Activated CD8-positive, alpha-beta memory T cell treated with anti-CD3 and anti-CD28 coated beads for 36 hours (primary cell): ENCODE results near the gene GMEB2. TPM values are rescaled to one million over a fixed set of nuclear protein-coding genes. Genes with fewer than 3 reads are reported as not detected.
"Not testable (repeated sequence)": the region's sequence is repeated elsewhere in the genome, so short reads cannot be mapped to it uniquely, and the experiment has no call there.

Source experiments
- CTCF ChIA-PET: fragments of 350-600 bp; sonication (Branson Sonifier 250); formaldehyde crosslinking; loops from one replicate; lab custom pipeline; 2021; ENCODE audit warnings: antibody characterized with exemption; lab: Charles Lee
- POLR2A ChIA-PET: fragments of 350-600 bp; sonication (Branson Sonifier 250); formaldehyde crosslinking; loops from one replicate; lab custom pipeline; 2021; ENCODE audit warnings: antibody characterized with exemption; lab: Charles Lee
- total RNA-seq, 2 experiments: library from RNA; stranded (reverse); gene quantifications; one replicate each; pipeline ENCODE4 v1.2.3, GENCODE V29; 2021

The GMEB2 gene
- total RNA-seq, 2 experiments from 2014 or later = 12.7 to 13.3 TPM

DNA sequence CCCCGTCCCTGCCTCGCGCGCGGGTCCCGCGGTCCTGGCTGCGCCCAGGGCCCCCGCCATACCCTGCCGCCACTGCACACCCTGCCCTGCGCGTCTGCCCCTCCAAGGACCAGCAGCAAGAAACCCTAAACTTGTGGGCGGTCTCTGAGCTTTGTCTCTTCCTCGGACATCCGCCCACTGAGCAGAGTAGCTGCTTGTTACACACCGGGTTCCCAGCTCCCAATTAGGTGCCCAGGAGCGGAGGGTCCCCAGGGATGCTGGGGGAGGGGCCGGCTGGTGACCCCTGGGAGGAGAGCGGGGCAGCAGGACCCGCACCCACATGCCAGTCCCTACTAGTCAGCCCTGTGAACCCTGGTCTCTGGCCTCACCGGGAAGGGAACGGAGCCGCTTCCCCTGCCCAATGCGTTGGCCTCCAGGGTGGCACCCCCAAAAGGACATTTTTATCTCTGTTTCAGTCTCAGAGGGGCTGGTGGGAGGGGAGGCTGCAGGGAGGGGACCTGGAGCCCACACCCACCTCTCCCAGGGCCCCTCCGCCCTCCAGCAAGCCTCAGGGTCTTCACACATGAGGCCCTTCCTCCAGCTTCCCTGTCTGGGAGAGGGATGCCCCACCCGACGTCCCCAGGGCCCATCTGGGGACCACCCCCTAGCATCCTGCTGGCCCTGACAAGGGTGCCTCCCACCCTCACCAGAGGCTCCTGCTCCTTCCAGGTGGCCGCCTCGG, 15.8 kb upstream of the GMEB2 start:
- ChIA-PET POLR2A (interaction anchor here (1.1 to 2.0 kb wide), 4 partner anchors 10 to 20 kb away, joined by 3 to 10 read pairs (median 8); partner anchors contain the start of gene RTEL1), CTCF (interaction anchor here (1.3 to 2.8 kb wide), 5 partner anchors 10 to 221 kb away, joined by 3 to 14 read pairs (median 4); partner anchors contain the start of genes PTK6, RTEL1 and STMN3)

DNA sequence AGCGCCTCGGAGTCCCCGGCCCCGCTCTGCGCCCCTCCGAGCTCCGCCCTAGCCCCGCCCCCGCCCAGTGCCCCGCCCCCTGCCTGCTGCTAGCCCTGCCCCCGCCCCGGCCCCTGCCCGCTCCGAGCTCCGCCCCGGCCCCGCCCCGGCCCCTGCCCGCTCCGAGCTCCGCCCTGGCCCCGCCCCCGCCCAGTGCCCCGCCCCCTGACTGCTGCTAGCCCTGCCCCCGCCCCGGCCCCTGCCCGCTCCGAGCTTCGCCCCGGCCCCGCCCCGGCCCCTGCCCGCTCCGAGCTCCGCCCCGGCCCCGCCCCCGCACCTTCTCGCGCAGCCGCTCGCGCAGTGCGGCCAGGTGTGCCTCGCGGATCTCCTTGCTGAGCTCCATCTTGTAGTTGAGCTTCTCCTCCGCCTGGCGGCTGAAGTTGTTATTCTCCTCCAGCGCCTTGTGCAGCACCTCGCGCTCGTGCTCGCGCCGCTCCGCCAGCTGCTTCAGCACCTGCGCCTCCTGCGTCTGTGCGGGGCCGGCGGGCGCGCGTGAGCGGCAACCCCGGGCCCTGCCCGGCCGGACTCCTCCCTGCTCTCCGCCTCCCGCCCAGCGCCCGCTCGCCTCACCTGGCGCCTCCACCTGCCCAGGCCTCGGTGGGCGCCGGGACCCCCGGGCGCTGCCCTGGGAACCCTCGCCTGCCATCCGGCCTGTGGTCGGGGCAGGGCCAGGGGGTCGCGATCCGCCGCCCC, 15.1 kb upstream of the GMEB2 start:
- ChIA-PET CTCF (interaction anchor here (0.6 to 2.8 kb wide), 7 partner anchors 11 to 438 kb away, joined by 3 to 14 read pairs (median 3); partner anchors contain the start of genes OPRL1, PTK6, RGS19 and RTEL1), POLR2A (interaction anchor here (0.6 to 2.0 kb wide), 8 partner anchors 10 to 123 kb away, joined by 3 to 13 read pairs (median 6); partner anchors contain the start of genes GMEB2 and RTEL1)

DNA sequence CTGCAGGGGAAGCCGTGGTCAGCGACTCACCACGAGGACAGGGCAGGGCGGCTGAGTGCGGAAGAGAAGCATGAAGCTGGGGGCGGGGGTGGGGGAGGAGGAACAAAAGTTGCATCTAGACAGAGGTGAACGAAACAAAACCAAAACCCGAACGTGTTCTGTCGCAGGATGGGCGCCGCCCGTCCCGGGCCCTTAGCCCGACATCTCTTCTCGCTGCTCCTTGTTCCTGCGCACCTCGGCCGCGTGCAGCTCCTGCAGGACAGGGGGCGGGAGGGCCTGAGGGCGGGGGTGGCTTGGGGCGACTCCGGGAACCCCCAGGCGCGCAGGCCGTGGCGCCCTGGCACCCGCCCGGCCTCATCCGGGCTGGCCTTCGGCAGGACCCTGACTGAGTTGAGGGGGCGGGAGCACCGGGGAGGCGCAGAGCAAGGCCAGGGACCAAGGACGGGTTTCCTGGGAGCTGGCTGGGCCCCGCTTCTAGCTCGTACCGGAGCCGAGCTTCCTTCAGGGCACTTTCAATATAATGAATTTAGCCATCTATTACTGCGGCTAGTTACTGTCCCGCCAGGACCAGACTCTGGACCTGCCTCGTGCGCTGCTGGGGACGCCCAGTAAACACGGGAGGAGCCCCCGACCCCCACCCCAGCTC, 14.4 kb upstream of the GMEB2 start:
- ChIA-PET CTCF (interaction anchor here (0.6 to 2.8 kb wide), 8 partner anchors 12 to 438 kb away, joined by 3 to 14 read pairs (median 3); partner anchors contain the start of genes GMEB2, OPRL1, PTK6 and RGS19), POLR2A (interaction anchor here (0.6 to 2.0 kb wide), 10 partner anchors 10 to 261 kb away, joined by 3 to 13 read pairs (median 6); partner anchors contain the start of genes GMEB2 and RTEL1)

DNA sequence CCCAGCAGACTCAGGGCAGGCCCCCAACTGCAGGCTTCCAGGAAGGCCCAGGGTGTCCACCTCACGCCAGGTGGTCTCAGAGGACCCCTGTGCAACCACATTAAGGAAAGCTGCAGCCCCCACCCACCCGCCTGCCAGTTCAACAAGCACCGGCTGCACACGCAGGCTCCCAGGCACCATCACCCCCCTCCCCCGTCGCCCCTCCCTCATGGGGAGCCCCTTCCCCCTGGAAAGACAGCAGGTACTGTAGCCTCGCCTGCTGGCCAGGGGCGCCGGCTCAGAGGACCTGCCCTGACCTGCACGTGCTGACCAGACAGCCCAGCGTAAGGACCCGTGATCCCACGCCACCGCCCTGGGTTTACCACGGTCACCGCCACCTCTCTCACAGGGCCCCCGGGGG, 13.8 kb upstream of the GMEB2 start:
- CTCF ChIA-PET = interaction anchor here (1.0 kb wide), 1 partner anchor 13 kb away, joined by 3 read pairs; the partner anchor contains the start of gene GMEB2
- POLR2A ChIA-PET = interaction anchor here (1.5 to 1.8 kb wide), 2 partner anchors 9 to 13 kb away, joined by 9 to 13 read pairs; partner anchors contain the start of gene GMEB2

DNA sequence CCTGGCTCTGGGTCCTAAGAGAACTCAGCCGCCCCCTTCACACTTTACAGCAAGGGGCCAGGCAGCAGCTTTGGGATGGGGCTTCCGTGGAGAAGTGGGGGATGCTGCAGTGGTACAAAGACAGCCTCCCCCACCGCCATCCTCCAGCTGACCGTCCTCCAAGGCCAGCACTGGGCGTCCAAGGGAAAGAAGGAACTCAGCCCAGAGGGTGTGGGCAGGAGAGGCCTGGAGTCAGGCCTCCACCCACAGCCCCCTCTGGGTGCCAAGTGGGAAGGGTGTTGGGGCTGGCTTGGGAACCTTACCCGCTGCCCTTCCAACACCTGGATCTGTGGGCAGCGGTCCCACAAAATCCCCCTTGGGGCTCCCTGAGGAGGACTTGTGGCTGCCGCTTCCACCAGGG, 13.2 kb upstream of the GMEB2 start:
- ChIA-PET CTCF (no interaction called here), POLR2A (interaction anchor here (3.3 kb wide), 1 partner anchor 13 kb away, joined by 12 read pairs; the partner anchor contains the start of gene GMEB2)

DNA sequence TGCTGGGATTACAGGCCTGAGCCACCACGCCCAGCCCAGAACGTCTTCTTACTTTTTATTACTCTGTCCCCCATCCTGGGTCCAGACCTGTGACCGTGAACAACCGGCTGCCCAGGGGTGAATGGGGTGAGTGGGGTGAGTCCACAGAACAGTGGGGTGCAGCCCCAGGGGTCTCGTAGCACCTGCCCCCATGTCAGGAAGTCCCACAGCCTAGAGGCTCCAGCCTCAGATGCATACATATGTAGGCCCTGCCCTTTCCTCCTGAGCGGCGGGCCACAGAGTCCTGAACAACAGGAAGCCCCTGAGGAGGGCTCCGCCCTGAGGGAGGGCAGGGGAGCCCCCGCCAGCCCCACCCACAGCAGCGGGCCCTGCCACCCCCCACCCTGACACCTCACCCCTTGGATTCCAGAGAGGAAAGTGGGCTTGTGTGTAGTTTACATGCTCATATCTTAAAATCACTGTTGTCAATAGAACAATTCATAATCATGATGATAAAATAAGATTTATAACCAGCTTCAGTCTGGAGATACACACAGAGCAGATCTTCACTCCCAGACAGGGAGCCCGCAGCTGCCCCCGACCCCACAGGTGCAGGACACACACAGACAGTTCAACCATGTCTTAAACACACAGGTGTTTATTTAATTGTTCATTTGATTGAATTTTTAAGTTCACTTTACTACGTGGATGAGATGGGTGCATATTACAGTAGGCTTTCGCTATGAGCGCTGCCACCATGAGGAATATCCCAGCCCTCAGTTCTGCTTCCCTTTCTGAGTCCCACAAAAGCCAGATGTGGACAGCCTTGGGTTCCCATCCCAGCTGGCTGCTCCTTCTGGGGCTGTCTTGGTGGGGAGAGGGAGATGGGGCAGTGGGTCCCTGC, 12.4 kb upstream of the GMEB2 start:
- CTCF ChIA-PET = no interaction called here
- POLR2A ChIA-PET = interaction anchor here (0.7 to 3.3 kb wide), 2 partner anchors 12 to 36 kb away, joined by 3 to 12 read pairs; partner anchors contain the start of gene GMEB2

DNA sequence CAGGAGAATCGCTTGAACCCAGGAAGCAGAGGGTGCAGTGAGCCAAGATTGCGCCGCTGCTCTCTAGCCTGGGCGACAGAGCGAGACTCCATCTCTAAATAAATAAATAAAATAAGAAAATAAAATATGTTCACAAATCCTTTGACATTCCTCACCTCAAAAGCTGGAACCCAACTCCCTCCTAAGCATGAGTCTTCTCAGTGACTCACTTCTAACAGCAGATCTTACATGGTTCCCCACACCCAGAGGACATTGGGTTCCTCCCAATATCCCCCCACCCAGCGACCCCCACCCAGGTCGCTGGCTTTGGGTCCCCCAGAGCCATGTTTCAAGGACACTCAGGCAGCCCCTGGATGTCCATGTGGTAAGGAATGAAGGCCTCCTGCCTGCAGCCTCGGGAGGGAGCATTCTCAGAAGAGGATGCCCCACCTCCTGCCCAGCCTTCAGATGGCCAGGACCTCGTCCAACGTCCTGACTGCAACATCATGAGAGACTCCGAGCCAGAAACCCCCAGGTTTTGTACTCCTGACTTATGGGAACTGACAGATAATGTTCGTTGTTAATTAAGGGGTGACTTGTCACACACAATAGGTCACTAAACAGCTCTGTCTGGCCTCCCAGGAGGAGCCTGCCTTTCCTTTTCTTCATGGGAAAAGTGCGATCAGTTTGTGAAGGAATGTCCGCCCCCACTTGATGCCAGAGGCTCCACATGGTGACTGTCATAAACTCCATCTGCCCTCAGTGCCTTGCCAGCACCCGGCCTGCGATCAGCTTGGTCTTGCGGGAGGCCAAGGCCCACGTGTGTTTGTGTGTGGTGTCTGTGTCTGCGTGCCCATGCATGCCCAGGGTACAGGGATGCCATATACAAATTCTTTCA, 10.1 kb upstream of the GMEB2 start:
- ChIA-PET POLR2A (interaction anchor here (3.3 kb wide), 1 partner anchor 10 kb away, joined by 12 read pairs; the partner anchor contains the start of gene GMEB2), CTCF (interaction anchor here (0.9 kb wide), 1 partner anchor 37 kb away, joined by 4 read pairs; no protein-coding TSS in a partner anchor)

DNA sequence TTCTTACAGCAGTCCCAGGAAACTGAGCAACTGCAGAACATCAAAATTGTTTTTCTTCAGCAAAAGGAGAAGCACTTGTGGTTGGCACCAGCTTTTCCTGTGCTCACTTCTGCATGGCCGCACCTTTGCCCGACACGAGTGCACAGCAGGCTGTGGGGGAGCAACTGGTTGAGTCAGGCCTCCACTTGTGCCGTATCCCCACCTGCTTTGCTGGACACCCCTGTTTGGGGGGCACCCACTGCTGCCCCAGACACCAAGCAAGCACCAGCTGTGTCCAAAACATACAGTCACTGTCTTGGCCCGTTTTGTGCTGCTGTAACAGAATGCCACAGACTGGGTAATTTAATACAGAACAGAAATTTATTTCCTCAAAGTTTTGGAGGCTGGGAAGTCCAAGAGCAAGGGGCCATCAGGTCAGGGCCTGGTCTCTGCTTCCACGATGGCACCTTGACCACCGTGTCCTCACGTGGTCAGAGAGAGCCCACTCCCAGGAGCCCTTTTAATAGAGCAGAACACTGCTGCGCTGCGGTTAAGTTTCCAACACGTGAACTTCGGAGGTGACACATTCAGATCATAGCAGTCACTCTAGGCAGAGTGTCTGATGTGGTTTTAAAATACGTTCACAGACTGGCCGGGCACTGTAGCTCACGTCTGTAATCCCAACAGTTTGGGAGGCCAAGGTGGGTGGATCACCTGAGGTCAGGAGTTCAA, 8.7 kb upstream of the GMEB2 start:
- CTCF ChIA-PET = interaction anchor here (0.9 kb wide), 2 partner anchors 11 to 36 kb away, joined by 3 to 4 read pairs; no protein-coding TSS in a partner anchor
- POLR2A ChIA-PET = interaction anchor here (0.6 to 1.9 kb wide), 2 partner anchors 9 to 71 kb away, joined by 4 to 8 read pairs; partner anchors contain the start of gene GMEB2

DNA sequence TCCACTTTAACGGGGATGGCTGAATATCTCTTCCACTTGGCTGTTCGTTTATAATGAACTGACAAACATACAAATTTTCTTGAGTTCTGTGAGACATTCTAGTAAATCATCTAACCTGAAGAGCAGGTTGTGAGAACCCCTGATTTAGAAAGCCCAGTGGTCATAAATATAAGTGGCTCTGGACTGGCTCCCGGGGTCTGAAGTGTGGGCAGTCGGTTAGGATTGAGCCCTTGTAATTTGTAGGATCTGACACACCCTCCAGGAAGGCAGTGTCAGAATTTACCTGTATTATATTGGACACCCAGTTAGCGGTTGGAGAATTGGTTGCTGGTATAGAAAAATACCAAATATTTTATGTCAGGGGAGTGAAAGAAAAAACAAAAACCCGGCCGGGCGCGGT, 6.8 kb upstream of the GMEB2 start:
- ChIA-PET POLR2A (interaction anchor here (0.6 to 0.7 kb wide), 3 partner anchors 36 to 83 kb away, joined by 3 to 4 read pairs (median 4); no protein-coding TSS in a partner anchor), CTCF (no interaction called here)

DNA sequence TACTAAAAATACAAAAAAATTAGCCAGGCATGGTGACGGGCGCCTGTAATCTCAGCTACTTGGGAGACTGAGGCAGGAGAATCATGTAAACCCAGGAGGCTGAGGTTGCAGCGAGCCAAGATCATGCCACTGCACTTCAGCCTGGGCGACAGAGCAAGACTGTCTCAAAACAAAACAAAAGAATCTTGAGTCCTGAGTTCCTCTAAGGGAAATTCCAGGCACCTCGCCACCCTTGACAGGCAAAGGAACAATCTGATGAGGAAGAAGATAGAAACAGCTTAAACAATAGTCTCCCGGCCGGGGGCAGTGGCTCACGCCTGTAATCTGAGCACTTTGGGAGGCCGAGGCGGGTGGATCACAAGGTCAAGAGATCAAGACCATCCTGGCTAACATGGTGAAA, 4.5 kb upstream of the GMEB2 start:
- CTCF ChIA-PET = not testable (repeated sequence)
- POLR2A ChIA-PET = interaction anchor here (2.1 kb wide), 1 partner anchor 10 kb away, joined by 9 read pairs; no protein-coding TSS in a partner anchor

DNA sequence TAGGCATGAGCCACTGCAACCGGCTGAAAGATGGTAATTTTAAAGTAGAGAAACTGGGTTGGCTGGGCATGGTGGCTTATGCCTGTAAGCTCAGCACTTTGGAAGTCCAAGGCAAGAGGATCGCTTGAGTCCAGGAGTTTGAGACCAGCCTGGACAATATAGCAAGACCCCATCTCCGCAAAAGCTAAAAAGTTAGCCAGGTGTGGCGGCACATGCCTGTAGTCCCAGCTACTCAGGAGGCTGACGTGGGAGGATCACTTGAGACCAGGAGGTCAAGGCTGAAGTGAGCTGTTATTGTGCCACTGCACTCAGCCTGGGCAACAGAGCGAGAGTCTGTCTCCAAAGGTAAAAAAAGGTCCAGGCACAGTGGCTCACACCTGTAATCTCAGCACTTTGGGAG, 4.1 kb upstream of the GMEB2 start:
- POLR2A ChIA-PET = interaction anchor here (2.1 kb wide), 1 partner anchor 11 kb away, joined by 9 read pairs; no protein-coding TSS in a partner anchor

DNA sequence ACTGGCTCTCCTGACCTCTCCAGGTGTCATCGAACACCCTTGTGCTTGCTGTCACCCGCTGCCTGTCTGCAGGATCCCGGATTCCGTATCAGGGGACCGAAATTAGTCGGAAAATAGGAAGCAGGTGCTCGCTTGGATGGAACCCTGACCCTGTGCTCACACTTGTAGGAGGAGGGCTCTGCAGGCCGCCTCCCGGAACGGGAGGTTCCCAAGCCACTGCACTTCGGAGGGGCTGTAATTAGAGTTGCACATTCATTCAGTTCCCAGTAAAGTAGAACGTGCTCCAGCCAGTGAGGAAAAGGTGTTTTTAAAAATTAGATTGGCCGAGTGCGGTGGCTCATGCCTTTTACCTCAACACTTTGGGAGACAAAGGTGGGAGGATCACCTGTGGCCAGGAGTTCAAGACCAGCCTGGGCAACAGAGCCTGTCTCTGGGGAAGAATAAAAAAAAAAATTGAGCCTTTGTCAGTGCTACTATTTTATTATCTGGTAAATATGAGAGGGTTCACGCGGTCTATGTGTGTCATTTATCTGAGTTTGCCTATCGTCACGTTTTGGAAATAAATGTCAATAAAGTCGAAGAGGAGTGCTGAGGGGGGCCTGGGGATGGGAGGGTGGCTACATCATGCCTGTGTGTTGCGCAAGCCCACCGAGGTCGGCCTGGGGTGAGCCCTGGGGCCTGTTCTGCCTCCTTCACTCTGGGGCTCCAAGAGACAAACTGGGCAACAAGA, 1.5 kb upstream of the GMEB2 start:
- ChIA-PET POLR2A (interaction anchor here (0.6 to 1.9 kb wide), 5 partner anchors 10 to 112 kb away, joined by 3 to 13 read pairs (median 8); no protein-coding TSS in a partner anchor), CTCF (interaction anchor here (0.6 to 1.7 kb wide), 2 partner anchors 91 to 233 kb away, joined by 3 to 8 read pairs; partner anchors contain the start of genes ABHD16B and PTK6)

More for the DNA sequence above, 4.1 kb upstream of the GMEB2 start:
- CTCF ChIA-PET = not testable (repeated sequence)

DNA sequence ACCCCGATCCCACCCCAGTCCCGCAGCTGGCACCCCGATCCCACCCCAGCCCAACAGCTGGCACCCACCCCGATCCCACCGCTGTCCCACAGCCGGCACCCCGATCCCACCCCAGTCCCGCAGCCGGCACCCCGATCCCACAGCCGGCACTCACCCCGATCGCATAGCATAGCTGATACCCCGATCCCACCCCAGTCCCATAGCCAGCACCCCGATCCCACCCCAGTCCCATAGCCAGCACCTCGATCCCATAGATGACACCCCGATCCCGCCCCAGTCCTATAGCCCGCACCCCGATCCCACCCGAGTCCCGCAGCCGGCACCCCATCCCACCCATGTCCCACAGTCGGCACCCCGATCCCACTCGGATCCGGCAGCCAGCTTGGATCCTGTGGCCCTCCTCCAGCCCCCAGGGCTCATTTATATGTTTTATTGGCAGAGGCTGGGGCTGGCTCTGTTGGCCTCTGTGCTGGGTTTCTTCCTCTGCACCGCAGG, 897 bp upstream of the GMEB2 start:
- ChIA-PET CTCF (interaction anchor here (0.6 to 1.4 kb wide), 3 partner anchors 13 to 411 kb away, joined by 3 read pairs; partner anchors contain the start of gene ABHD16B), POLR2A (interaction anchor here (0.6 to 1.9 kb wide), 10 partner anchors 10 to 237 kb away, joined by 3 to 13 read pairs (median 4); partner anchors contain the start of genes ARFRP1 and ZGPAT)

DNA sequence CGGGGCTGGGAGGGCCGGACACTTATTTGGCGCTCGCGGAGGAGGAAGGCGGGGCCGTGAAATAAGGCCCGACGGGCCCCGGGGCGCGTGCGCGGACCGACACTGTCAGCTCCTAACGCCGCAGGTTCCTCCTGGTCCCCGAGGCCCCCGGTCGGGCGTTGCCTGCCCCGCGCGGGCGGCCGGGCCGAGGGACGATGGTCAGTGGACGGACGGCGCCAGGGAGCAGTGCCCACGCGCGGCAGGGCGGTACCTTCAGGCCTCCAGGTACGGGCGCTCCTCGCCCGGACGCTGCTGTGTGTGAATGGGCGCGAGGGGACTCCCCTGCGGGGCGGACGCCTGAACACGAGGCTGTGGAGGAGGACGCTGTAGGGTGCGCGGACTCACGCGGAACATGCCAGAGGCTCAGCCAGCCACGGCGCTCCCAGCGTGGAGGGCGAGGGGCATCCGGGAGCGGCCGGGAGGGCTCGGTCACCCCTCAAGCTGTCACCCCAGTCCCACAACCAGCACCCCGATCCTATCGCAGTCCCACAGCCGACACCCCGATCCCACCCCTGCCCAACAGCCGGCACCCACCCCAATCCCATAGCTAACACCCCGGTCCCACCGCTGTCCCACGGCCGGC, 339 bp upstream of the GMEB2 start:
- POLR2A ChIA-PET = interaction anchor here (0.6 to 1.9 kb wide), 13 partner anchors 8 to 237 kb away, joined by 3 to 13 read pairs (median 4); partner anchors contain the start of genes ARFRP1, PPDPF, RTEL1 and STMN3
- CTCF ChIA-PET = interaction anchor here (1.2 to 1.4 kb wide), 2 partner anchors 14 to 411 kb away, joined by 3 read pairs; no protein-coding TSS in a partner anchor
